ENCODE measurements around the gene RBMS1. TPM values are rescaled to one million over a fixed set of nuclear protein-coding genes. Genes with fewer than 3 reads are reported as not detected.

RBMS1 gene
- total and polyA plus RNA-seq, 5 experiments from 2014 or later: 80.0 to 125 (median 106) TPM

GRCh38 chr2:160338901-160339685 lies 154.5 kb downstream of the RBMS1 start:
- H3K36me3 Mint-ChIP-seq: peaks cover 0 to 16% (median 4%) of the 10 kb centered on the region in 3 donors
- peaks cover 38 to 79% (median 63%) of the 10 kb centered on the region in 4 donors for H3K4me1 Mint-ChIP-seq
- H3K4me3 Mint-ChIP-seq: no peak overlapping the region
- no peak for DNase-seq
- POLR2A ChIA-PET: no interaction called here
- no peaks in the 10 kb centered on the region for H3K9me3 Mint-ChIP-seq
- no peaks in the 10 kb centered on the region for H3K27me3 Mint-ChIP-seq
- no peak for ATAC-seq
- peak overlapping the region in 8 of 10 donors; percentile 5 to 75 (median 48) for H3K27ac Mint-ChIP-seq

- peak overlapping the region in 3 of 10 donors; percentile 23 to 73 (median 50) for H3K27ac Mint-ChIP-seq
- no peak for ATAC-seq
- no peaks in the 10 kb centered on the region for H3K9me3 Mint-ChIP-seq
- no peak for DNase-seq
- H3K27me3 Mint-ChIP-seq: no peaks in the 10 kb centered on the region
- H3K4me3 Mint-ChIP-seq: no peak overlapping the region
- POLR2A ChIA-PET: no interaction called here
- H3K36me3 Mint-ChIP-seq: peaks cover 0 to 12% (median 2%) of the 10 kb centered on the region in 3 donors
- H3K4me1 Mint-ChIP-seq: peaks cover 40 to 83% (median 68%) of the 10 kb centered on the region in 4 donors
Measured at GRCh38 chr2:160337728-160338127, 155.9 kb downstream of the RBMS1 start.

GRCh38 chr2:160336635-160337034 lies 157.0 kb downstream of the RBMS1 start:
- peaks cover 0 to 9% (median 2%) of the 10 kb centered on the region in 3 donors for H3K36me3 Mint-ChIP-seq
- H3K4me3 Mint-ChIP-seq: no peak overlapping the region
- POLR2A ChIA-PET: no interaction called here
- DNase-seq (no peak), ATAC-seq (no peak)
- H3K4me1 Mint-ChIP-seq: peaks cover 42 to 86% (median 75%) of the 10 kb centered on the region in 4 donors
- H3K9me3 Mint-ChIP-seq: no peaks in the 10 kb centered on the region
- peak overlapping the region in 2 of 10 donors; percentile 5 to 67 for H3K27ac Mint-ChIP-seq
- H3K27me3 Mint-ChIP-seq: no peaks in the 10 kb centered on the region

GRCh38 chr2:160336105-160336504 lies 157.5 kb downstream of the RBMS1 start:
- no peak for ATAC-seq
- H3K27me3 Mint-ChIP-seq: no peaks in the 10 kb centered on the region
- DNase-seq: no peak
- H3K9me3 Mint-ChIP-seq: no peaks in the 10 kb centered on the region
- peaks cover 0 to 11% (median 0%) of the 10 kb centered on the region in 3 donors for H3K36me3 Mint-ChIP-seq
- H3K4me3 Mint-ChIP-seq: no peak overlapping the region
- H3K27ac Mint-ChIP-seq: peak overlapping the region in 8 of 10 donors; percentile 23 to 87 (median 68)
- POLR2A ChIA-PET: no interaction called here
- peaks cover 48 to 88% (median 76%) of the 10 kb centered on the region in 4 donors for H3K4me1 Mint-ChIP-seq

DNA sequence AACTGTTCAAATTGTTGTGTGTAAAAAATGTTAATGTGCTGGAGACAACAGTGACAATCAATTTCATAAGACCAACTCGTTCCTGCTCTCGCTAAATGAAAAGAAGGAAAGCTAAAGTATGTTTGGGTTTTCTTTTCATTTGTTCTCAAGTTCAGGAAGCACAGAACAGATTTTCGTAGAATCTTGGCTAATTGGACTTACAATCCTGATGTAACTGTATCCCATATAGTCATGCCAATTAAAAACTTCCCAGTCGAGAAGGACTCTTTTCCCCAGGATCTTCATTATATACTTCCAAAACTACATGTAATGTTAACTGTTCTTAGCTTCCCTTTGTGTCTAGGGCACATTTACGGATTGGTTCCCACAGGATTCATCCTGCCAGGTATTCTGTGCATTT lies 158.2 kb downstream of the RBMS1 start:
- Mint-ChIP-seq H3K27me3 (no peaks in the 10 kb centered on the region), H3K4me3 (no peak overlapping the region), H3K4me1 (peaks cover 50 to 89% (median 81%) of the 10 kb centered on the region in 4 donors), H3K9me3 (no peaks in the 10 kb centered on the region), H3K27ac (peak overlapping the region in 7 of 10 donors; percentile 53 to 87 (median 76)), H3K36me3 (peaks cover 0 to 16% (median 0%) of the 10 kb centered on the region in 3 donors)
- DNase-seq (no peak), ATAC-seq (no peak)
- POLR2A ChIA-PET: no interaction called here

DNA sequence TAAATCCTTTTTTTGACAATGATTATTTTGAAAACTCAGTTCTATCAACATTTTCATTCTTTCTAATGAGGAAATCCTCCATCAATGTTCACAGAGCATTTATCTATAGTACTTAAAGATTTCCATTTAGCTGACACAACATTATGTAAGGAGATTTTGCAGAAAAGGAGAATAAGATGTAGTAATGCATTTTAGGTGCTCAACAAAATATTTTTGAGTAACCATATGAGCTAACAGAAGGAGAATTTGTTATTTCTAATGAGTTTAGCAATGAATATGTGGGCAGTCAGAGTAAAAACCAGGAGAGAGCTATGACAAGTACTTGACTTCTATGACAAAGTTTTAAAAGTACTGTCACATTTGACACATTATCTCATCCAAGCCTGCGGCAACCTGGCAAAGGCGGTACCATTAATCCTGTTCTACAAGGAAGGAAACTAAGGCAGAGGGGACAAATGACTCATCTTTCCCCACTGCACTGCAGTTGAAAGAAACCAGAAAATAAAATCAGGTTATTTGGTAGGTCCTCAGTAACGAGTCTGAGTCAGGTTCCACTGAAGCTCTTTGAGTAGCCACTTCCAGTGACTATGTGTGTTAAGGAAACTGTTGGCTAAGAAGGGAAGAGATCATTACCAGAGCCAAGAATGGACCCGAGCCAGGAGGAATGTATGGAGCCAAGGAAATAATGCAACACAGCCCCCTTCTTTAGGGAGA lies 159.4 kb downstream of the RBMS1 start:
- H3K27ac Mint-ChIP-seq: peak overlapping the region; percentile 25 to 88 (median 77)
- H3K4me1 Mint-ChIP-seq: peaks cover 53 to 89% (median 83%) of the 10 kb centered on the region in 4 donors
- peaks cover 0 to 22% (median 0%) of the 10 kb centered on the region in 3 donors for H3K36me3 Mint-ChIP-seq
- POLR2A ChIA-PET: no interaction called here
- no peak for DNase-seq
- peak overlapping the region in 3 of 10 donors; percentile 0 to 19 (median 5) for H3K4me3 Mint-ChIP-seq
- peak in 1 of 2 donors; percentile 43 for ATAC-seq
- no peaks in the 10 kb centered on the region for H3K9me3 Mint-ChIP-seq
- no peaks in the 10 kb centered on the region for H3K27me3 Mint-ChIP-seq

GRCh38 chr2:160333324-160334027 lies 160.1 kb downstream of the RBMS1 start:
- no peaks in the 10 kb centered on the region for H3K9me3 Mint-ChIP-seq
- peak in 2 of 10 donors; percentile 24 to 26 for DNase-seq
- peaks cover 51 to 89% (median 83%) of the 10 kb centered on the region in 4 donors for H3K4me1 Mint-ChIP-seq
- H3K4me3 Mint-ChIP-seq: peak overlapping the region in 4 of 10 donors; percentile 7 to 29 (median 14)
- ATAC-seq: peak; percentile 38 to 72
- H3K27ac Mint-ChIP-seq: peak overlapping the region; percentile 25 to 87 (median 76)
- H3K27me3 Mint-ChIP-seq: no peaks in the 10 kb centered on the region
- peaks cover 0 to 19% (median 0%) of the 10 kb centered on the region in 3 donors for H3K36me3 Mint-ChIP-seq
- POLR2A ChIA-PET: interaction anchor here (0.6 kb wide), 1 partner anchor 95 kb away, joined by 3 read pairs; no protein-coding TSS in a partner anchor

- ATAC-seq (peak; percentile 60 to 61), DNase-seq (peak in 2 of 10 donors; percentile 17 to 19)
- Mint-ChIP-seq H3K27ac (peak overlapping the region in 7 of 10 donors; percentile 24 to 86 (median 70)), H3K4me1 (peaks cover 55 to 94% (median 90%) of the 10 kb centered on the region in 4 donors), H3K4me3 (peak overlapping the region in 8 of 10 donors; percentile 5 to 75 (median 50)), H3K9me3 (no peaks in the 10 kb centered on the region), H3K27me3 (no peaks in the 10 kb centered on the region), H3K36me3 (peaks cover 0 to 19% (median 0%) of the 10 kb centered on the region in 3 donors)
- POLR2A ChIA-PET: no interaction called here
Measured at GRCh38 chr2:160332318-160332717, 161.3 kb downstream of the RBMS1 start.

DNA sequence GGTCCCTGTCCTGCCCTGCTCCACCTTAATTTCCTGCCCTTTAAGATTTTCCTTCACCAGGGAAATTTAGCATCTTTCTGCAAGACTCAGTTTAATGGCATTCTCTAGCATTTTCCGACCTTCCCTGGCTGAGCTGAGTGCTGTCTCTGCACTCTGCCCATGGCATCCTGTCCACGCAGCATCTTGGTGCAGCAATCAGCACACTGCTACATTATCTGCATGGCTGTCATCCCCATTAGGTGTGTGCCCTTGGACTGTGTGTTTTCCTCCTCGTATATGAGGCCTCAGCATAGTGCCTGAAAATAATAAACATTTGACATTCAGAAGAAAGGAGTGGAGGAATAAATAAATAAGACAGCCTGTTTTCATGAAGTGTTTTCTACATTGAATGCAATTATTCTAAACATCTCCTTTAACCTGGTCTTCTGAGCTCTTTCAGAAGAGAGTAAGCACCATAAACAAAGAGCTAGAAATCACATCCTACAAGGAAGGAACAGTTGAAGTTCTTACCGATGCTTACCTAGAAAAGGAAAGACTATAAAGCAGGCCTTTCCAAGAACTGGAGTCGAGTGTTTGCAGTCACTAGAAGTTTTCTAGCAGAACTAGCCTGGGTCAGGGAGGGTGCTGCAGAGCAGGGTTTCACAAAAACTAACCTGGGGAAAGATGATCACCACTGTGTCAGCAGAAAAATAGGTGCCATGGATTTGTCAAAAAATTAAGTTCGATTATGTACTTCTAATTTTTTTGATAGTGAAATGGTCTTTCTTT lies 162.2 kb downstream of the RBMS1 start:
- DNase-seq (no peak), ATAC-seq (no peak)
- Mint-ChIP-seq H3K27ac (peak overlapping the region in 8 of 10 donors; percentile 7 to 91 (median 24)), H3K4me3 (peak overlapping the region in 6 of 10 donors; percentile 8 to 60 (median 36)), H3K27me3 (no peaks in the 10 kb centered on the region), H3K9me3 (no peaks in the 10 kb centered on the region), H3K36me3 (peaks cover 0 to 22% (median 0%) of the 10 kb centered on the region in 3 donors), H3K4me1 (peaks cover 59 to 95% (median 94%) of the 10 kb centered on the region in 4 donors)
- POLR2A ChIA-PET: no interaction called here

DNA sequence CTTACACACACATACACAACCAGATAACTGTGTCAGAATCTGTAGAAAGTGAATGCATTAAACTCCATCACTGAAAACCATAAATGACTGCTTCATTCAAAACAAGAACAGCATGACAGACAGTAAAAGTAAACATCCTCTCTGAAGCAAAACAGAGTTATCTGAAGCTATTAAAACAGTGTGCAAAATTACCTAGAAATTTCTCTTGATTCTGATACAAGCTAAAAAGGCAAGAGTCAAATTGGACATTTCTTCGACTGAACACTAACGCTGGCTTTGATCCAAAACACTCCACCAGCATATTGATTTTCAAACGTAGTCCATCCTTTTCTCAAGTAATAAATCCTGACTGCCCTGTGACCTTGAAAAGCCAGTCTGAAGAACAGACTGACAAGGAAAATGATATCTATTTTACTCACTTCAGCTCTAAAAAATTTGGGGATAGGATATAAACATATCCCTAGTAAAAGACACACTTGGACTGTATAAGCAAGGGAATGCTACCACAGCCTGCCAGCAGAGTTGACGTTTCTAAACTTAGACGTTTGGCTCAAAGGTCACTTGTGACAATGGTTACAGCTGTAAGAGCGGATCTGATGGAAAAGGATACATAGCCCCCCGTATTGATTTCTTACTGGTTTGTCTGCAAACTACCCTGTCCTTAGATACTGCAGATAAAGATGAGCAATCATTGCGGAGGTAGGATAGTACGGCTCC lies 164.6 kb downstream of the RBMS1 start:
- H3K4me3 Mint-ChIP-seq: peak overlapping the region; percentile 20 to 70 (median 55)
- peaks cover 58 to 95% (median 92%) of the 10 kb centered on the region in 4 donors for H3K4me1 Mint-ChIP-seq
- H3K27ac Mint-ChIP-seq: peak overlapping the region; percentile 49 to 88 (median 78)
- no peak for ATAC-seq
- H3K36me3 Mint-ChIP-seq: peaks cover 0 to 23% (median 0%) of the 10 kb centered on the region in 3 donors
- POLR2A ChIA-PET: no interaction called here
- no peaks in the 10 kb centered on the region for H3K27me3 Mint-ChIP-seq
- H3K9me3 Mint-ChIP-seq: no peaks in the 10 kb centered on the region
- DNase-seq: no peak

GRCh38 chr2:160326786-160327185 lies 166.8 kb downstream of the RBMS1 start:
- ATAC-seq: no peak
- Mint-ChIP-seq H3K9me3 (no peaks in the 10 kb centered on the region), H3K4me1 (peaks cover 62 to 94% (median 91%) of the 10 kb centered on the region in 4 donors), H3K4me3 (peak overlapping the region in 5 of 10 donors; percentile 4 to 34 (median 16)), H3K36me3 (peaks cover 0 to 23% (median 0%) of the 10 kb centered on the region in 3 donors), H3K27ac (peak overlapping the region in 9 of 10 donors; percentile 35 to 91 (median 56)), H3K27me3 (no peaks in the 10 kb centered on the region)
- no peak for DNase-seq
- POLR2A ChIA-PET: interaction anchor here (0.5 to 0.6 kb wide), 2 partner anchors 83 to 542 kb away, joined by 3 to 8 read pairs; no protein-coding TSS in a partner anchor
